NCI-H2171 treated with DMSO at 0.1 percent for 48 hours (cell line): Measurements from ENCODE around the gene RAD50.
"Not testable (repeated sequence)": the region's sequence is repeated elsewhere in the genome, so short reads cannot be mapped to it uniquely, and the experiment has no call there.

Experiments
- DNase-seq: peaks from one replicate; lab custom pipeline; 2025; lab: John Stamatoyannopoulos, UW

RAD50 gene

GRCh38 chr5:132557478-132558172, 848 bp downstream of the RAD50 start:
- peak; percentile 23 for DNase-seq

DNA sequence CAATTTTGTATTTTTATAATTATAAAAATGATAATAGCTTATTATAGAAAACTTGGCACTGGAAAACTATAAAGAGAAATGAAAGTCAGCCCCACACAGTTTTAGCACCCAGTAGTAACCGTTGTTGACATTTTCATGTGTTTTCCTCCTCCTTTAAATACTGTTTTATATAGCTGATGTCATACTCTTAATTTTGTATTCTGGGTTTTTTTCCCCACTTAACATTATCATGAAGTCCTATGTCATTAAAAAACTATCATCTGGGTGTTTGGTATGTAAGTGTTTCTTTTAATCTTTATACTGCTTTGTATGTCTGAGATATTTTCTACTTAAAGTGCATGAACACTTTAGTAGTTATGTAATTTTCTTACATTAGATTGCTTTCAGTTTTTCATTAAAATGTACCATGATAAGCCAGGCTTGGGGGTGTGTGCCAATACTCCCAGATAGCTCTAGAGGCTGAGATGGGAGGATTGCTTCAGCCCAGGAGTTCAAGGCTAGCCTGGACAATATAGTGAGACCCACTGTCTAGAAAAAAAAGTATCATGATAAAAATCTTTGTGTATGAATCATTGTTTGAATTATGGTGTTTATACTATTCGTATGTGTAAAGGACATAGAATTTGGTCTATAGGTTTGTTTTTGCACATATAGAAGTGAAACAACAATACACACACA, 2.7 kb downstream of the RAD50 start:
- no peak for DNase-seq

DNA sequence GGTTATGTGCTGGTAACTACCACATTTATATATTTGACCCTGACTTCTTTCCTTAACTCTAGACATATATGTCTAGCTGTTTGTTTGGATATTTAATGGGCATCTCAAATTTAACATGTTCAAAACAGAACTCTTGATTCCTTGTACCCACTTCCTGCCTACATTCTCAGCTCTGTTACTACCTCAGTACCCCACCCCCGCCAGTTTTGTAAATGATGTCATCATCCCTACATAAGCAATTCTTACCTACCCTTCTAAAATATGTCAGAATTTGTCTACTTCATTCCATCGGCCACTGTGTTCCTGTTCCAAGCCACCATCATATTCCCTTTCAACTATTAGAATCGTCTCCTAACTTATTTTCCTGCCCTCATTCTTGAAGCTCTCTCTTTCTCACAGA, 4.8 kb downstream of the RAD50 start:
- DNase-seq, result no peak

DNA sequence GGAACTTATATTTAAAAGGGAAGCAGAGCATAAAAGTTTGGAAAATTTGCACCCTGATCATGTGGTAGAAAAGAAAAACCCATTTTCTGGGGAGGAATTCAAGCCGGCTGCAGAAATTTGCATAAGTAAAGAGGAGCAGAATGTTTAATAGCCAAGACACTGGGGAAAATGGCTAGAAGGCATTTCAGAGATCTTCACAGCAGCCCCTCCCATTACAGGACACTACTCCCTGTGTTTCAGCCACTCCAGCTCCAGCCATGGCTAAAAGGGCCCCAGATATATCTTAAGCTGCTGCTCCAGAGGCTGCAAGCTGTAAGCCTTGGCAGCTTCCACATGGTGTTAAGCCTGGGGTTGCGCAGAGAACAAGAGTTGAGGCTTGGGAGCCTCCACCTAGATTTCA, 7.8 kb downstream of the RAD50 start:
- DNase-seq, result not testable (repeated sequence)

GRCh38 chr5:132566657-132567056, 9.9 kb downstream of the RAD50 start:
- no peak for DNase-seq

- no peak for DNase-seq
Measured at GRCh38 chr5:132576123-132576522, 19.3 kb downstream of the RAD50 start.

- DNase-seq, result not testable (repeated sequence)
Measured at GRCh38 chr5:132584560-132584959, 27.8 kb downstream of the RAD50 start.

DNA sequence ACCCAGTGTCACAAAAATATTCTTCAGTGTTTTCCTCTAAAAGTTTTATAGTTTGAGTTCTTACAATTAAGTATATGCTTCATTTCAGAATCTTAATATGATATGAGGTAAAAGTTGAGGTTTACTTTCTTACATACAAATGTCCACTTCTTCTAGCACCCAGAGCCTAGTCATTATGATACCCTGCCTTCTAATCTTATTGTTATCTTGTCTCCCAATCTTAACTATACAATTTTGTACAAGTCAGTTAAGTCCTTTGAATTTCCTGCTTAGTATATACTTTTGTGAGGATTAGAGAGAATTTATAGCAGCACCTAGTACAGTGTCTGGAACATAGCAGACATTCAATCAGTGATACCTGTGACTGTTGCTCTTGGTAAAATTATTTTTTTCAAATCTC, 29.3 kb downstream of the RAD50 start:
- no peak for DNase-seq

DNA sequence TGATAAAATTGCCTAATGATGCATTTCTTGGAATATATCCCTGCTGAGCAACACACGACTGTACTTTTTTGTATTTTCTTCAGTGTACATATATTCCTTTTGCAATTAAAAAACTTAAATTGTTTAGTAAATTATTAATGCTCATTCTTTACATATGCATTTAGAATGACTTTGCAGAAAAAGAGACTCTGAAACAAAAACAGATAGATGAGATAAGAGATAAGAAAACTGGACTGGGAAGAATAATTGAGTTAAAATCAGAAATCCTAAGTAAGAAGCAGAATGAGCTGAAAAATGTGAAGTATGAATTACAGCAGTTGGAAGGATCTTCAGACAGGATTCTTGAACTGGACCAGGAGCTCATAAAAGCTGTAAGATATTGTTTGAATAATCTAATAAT, 32.7 kb downstream of the RAD50 start:
- DNase-seq, result no peak

GRCh38 chr5:132591145-132591544, 34.4 kb downstream of the RAD50 start:
- DNase-seq, result no peak

- DNase-seq, result no peak
Measured at GRCh38 chr5:132592521-132592920, 35.7 kb downstream of the RAD50 start.

GRCh38 chr5:132594170-132594569, 37.4 kb downstream of the RAD50 start:
- DNase-seq, result no peak

DNA sequence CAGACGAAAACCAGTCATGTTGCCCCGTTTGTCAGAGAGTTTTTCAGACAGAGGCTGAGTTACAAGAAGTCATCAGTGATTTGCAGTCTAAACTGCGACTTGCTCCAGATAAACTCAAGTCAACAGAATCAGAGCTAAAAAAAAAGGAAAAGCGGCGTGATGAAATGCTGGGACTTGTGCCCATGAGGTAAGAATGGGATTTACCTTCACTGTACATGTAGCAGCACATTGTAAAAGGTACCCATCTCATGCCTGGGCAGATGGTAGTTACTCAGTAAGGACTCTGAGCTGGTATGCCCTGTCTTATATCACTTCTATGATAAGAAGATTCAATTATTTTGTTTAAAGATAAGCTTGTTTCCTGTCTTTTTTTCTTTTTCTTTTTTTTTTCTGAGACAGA, 38.8 kb downstream of the RAD50 start:
- no peak for DNase-seq

GRCh38 chr5:132601071-132601728, 44.4 kb downstream of the RAD50 start:
- no peak for DNase-seq

- no peak for DNase-seq
Measured at GRCh38 chr5:132607095-132607494, 50.3 kb downstream of the RAD50 start.

GRCh38 chr5:132608107-132608506, 51.3 kb downstream of the RAD50 start:
- DNase-seq, result no peak

DNA sequence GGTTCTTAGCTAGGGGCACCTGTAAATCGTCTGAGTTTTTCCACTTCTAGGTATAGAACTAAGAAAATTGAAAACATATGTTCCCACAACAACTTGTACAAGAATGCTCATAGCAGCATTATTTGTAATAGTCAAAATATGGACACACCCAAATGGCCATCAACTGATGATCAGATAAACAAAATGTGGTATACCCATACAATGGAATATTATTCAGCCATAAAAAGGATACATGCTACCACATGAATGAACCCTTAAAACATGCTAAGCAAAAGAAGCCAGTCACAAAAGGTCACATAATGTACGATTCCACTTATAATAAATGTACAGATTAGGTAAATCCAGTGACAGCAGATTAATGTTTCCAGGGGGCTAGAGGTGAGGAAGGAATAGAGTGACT, 55.2 kb downstream of the RAD50 start:
- DNase-seq, result no peak

GRCh38 chr5:132612846-132613245, 56.1 kb downstream of the RAD50 start:
- no peak for DNase-seq

- no peak for DNase-seq
Measured at GRCh38 chr5:132621699-132622098, 64.9 kb downstream of the RAD50 start.

DNA sequence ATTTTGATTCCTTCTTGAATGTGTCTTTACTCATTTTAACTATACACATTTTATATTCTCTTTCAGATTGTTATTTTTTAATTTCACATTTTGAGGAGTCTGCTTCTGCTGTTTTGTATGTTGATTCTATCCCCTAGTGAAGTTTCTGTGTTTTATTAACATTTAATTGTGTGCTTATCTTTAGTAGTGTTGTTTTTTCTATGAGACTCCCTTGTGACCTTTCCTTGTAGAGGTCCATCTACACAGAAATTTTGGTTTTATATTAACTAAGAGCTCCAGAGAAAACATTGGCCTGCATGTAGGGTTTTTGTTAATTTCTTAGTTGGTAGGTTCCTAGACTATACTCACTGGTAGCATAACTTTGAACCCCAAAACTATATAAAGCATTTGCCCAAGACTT, 65.8 kb downstream of the RAD50 start:
- no peak for DNase-seq

DNA sequence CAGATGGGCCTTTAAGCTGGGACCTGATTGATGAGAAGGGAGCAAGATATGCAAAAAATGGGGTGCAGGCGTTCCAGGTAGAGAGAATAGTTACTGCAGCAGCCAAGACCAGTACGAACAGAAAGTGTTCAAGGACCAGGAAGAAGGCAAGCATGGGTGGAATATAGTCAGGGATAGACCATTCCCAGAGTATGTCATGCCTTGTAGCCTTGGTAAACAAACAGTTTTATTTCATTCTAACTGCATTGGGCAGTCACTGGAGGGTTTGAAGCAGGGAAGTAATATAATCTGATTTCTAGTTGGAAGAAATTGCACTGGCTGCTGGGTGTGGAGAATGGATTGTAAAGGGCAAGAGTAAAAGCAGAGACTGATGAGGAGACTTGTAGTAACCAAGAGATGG, 70.7 kb downstream of the RAD50 start:
- no peak for DNase-seq

DNA sequence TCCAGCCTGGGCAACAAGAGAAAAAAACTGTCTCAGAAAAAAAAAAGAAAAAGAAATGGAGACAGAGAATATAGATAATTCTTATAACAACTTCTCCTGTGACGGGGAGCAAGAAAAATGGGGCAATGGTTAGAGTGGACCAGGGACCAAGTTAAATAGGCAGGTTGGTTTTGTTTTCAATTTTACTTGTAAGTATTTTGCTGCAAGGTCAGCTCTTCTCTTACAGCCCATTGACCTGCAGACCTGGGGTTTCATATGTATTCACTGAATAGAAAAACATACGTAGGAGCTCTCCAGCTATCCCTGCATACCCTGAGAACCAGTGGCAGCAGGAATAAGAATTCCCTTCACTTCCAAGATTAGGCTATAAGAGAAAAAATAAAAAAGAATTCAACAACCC, 72.0 kb downstream of the RAD50 start:
- DNase-seq, result no peak

- DNase-seq, result no peak
Measured at GRCh38 chr5:132629230-132629944, 72.6 kb downstream of the RAD50 start.
